ENCODE measurements around the gene ZDHHC14. TPM values are rescaled to one million over a fixed set of nuclear protein-coding genes. Genes with fewer than 3 reads are reported as not detected.
A peak's percentile ranks its signal among the peaks of the same experiment; 100 is the strongest.

The ZDHHC14 gene
- total RNA-seq, 1 donor = 4.3 TPM

DNA sequence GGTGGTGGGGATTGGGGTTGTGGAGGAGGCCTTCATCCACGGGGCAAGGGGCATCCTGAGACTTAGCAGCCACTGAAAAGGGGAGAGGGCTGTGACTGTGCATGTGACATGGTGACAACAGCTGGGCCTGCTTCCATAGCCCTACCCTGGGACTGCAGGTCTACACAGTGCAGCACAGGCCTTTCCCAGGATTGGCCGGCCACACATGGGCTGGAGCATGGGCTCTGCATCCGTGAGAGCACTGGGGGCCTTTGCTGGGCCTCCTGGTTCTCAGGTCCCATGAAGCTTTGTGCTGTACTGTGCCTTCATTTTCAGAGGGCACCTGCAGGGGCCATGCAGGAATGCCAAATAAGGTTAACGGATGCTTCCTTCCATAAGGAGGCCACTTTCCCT is 56.0 kb downstream of the ZDHHC14 start:
- no peak overlapping the region for H3K4me3 ChIP-seq (ENCODE audit: low read depth, low read length)
- TF ChIP-seq, protein P1, sequence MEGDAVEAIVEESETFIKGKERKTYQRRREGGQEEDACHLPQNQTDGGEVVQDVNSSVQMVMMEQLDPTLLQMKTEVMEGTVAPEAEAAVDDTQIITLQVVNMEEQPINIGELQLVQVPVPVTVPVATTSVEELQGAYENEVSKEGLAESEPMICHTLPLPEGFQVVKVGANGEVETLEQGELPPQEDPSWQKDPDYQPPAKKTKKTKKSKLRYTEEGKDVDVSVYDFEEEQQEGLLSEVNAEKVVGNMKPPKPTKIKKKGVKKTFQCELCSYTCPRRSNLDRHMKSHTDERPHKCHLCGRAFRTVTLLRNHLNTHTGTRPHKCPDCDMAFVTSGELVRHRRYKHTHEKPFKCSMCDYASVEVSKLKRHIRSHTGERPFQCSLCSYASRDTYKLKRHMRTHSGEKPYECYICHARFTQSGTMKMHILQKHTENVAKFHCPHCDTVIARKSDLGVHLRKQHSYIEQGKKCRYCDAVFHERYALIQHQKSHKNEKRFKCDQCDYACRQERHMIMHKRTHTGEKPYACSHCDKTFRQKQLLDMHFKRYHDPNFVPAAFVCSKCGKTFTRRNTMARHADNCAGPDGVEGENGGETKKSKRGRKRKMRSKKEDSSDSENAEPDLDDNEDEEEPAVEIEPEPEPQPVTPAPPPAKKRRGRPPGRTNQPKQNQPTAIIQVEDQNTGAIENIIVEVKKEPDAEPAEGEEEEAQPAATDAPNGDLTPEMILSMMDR (IDR thresholded peaks at IDR 0.05; ENCODE audit: insufficient read depth, low read depth, low read length) = no peak
- no peak for DNase-seq (ENCODE audit: low read depth)

DNA sequence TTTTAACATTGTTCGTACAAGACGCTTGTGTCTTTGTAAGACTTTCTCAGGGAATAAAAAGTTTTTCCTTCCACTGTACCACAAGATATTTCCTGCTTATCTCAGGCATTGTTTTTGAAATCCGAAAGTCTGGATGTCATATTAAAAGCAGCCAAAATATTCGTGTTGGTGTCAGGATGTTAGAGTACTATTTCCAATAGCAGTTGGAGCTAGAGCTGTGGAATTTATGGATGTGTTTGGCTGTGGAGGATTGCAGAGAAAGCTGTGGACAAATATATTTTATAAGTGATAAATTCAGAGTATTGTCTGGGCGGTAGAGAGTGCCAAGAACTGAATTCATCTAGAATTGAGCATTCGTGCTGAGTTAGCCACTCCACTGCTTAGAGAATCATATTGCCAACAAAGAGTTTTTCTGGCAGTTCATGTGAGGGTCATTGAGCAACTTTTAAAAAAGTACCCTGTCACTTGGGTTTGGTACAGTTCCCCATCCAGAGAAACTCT is 57.7 kb downstream of the ZDHHC14 start:
- TF ChIP-seq, protein P1 (IDR thresholded peaks at IDR 0.05; ENCODE audit: insufficient read depth, low read depth, low read length) = no peak
- DNase-seq (ENCODE audit: low read depth) = peak; percentile 22
- H3K4me3 ChIP-seq (ENCODE audit: low read depth, low read length) = no peak overlapping the region

DNA sequence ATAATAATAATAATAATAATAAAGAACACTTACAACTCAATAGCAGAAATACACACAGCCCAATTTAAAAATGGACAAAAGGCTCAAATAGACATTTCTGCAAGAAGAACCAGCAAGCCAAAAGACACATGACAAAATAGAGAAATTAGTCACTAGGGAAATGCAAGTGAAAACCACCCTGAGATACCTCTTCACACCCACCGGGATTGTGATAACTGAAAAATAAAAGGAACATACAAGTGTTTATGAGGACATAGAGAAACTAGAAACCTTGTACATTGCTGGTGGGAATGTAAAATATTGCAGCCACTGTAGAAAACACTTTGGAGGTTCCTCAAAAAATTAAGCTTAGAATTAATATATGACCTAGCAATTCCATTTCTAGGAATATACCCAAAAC is 59.2 kb downstream of the ZDHHC14 start:
- no peak overlapping the region for H3K4me3 ChIP-seq (ENCODE audit: low read depth, low read length)
- TF ChIP-seq, protein P1 (IDR thresholded peaks at IDR 0.05; ENCODE audit: insufficient read depth, low read depth, low read length) = no peak

GRCh38 chr6:157442291-157442690 is 61.3 kb downstream of the ZDHHC14 start:
- DNase-seq (ENCODE audit: low read depth) = peak; percentile 39

More for the DNA sequence above, 59.2 kb downstream of the ZDHHC14 start:
- DNase-seq (ENCODE audit: low read depth) = no peak

GRCh38 chr6:157443066-157443800 is 62.2 kb downstream of the ZDHHC14 start:
- H3K4me3 ChIP-seq (ENCODE audit: low read depth, low read length) = no peak overlapping the region
- DNase-seq (ENCODE audit: low read depth) = peak; percentile 84
- TF ChIP-seq, protein P1 (IDR thresholded peaks at IDR 0.05; ENCODE audit: insufficient read depth, low read depth, low read length) = no peak

More at GRCh38 chr6:157442291-157442690, 61.3 kb downstream of the ZDHHC14 start:
- H3K4me3 ChIP-seq (ENCODE audit: low read depth, low read length) = no peak overlapping the region
- TF ChIP-seq, protein P1 (IDR thresholded peaks at IDR 0.05; ENCODE audit: insufficient read depth, low read depth, low read length) = no peak

GRCh38 chr6:157445277-157446009 is 64.5 kb downstream of the ZDHHC14 start:
- H3K4me3 ChIP-seq (ENCODE audit: low read depth, low read length) = no peak overlapping the region
- TF ChIP-seq, protein P1 (IDR thresholded peaks at IDR 0.05; ENCODE audit: insufficient read depth, low read depth, low read length) = no peak
- DNase-seq (ENCODE audit: low read depth) = no peak
